H9 (cell line): ENCODE measurements around the gene MROH2B. TPM values are rescaled to one million over a fixed set of nuclear protein-coding genes. Genes with fewer than 3 reads are reported as not detected.

Experiments
- DNase-seq: peaks from one replicate; pipeline ENCODE4 v3.0.0-alpha.2; 2017
- H2AFZ ChIP-seq: one replicate; pipeline ENCODE4 v1.6.1; 2013; ENCODE audit warnings: mild to moderate bottlenecking, low read length, control low read depth, moderate library complexity
- H2AK5ac ChIP-seq: 2 replicates; pipeline ENCODE4 v1.6.1; 2013; ENCODE audit warnings: low read length, control low read depth, mixed read lengths; ENCODE audit not compliant: insufficient read length
- H2BK120ac ChIP-seq: one replicate; pipeline ENCODE4 v1.6.1; 2013; ENCODE audit warnings: low read depth, mild to moderate bottlenecking, low read length, control low read depth, inconsistent platforms; ENCODE audit not compliant: poor library complexity, severe bottlenecking
- H2BK12ac ChIP-seq: 2 replicates; pipeline ENCODE4 v1.6.1; 2013; ENCODE audit warnings: low read length, control low read depth, mixed read lengths, low read depth; ENCODE audit not compliant: insufficient read length
- H2BK15ac ChIP-seq: 2 replicates; pipeline ENCODE4 v1.6.1; 2013; ENCODE audit warnings: low read depth, low read length, control low read depth
- H2BK20ac ChIP-seq: one replicate; pipeline ENCODE4 v1.6.1; 2013; ENCODE audit warnings: low read depth, mild to moderate bottlenecking, low read length, control low read depth, inconsistent platforms; ENCODE audit not compliant: poor library complexity, severe bottlenecking
- H2BK5ac ChIP-seq: 2 replicates; pipeline ENCODE4 v1.6.1; 2013; ENCODE audit warnings: low read length, control low read depth, mixed read lengths; ENCODE audit not compliant: insufficient read length
- H3K14ac ChIP-seq: 2 replicates; pipeline ENCODE4 v1.6.1; 2013; ENCODE audit warnings: low read length, control low read depth; ENCODE audit not compliant: insufficient read depth
- H3K18ac ChIP-seq: 2 replicates; pipeline ENCODE4 v1.6.1; 2013; ENCODE audit warnings: low read depth, mild to moderate bottlenecking, mixed read lengths, low read length, control low read depth; ENCODE audit not compliant: insufficient read length
- H3K23ac ChIP-seq: 2 replicates; pipeline ENCODE4 v1.6.1; 2013; ENCODE audit warnings: low read length, control low read depth, mixed read lengths, low read depth; ENCODE audit not compliant: insufficient read length
- H3K23me2 ChIP-seq: 2 replicates; pipeline ENCODE4 v1.6.1; 2013; ENCODE audit warnings: low read depth, mild to moderate bottlenecking, mixed read lengths, low read length, control low read depth; ENCODE audit not compliant: insufficient read length, poor library complexity, severe bottlenecking
- H3K27ac ChIP-seq: 2 replicates; pipeline ENCODE4 v1.5.1; 2013; ENCODE audit warnings: low read length, control low read depth, mixed read lengths, low read depth; ENCODE audit not compliant: insufficient read length
- H3K27me3 ChIP-seq: 2 replicates; pipeline ENCODE4 v1.6.1; 2013; ENCODE audit warnings: low read length, control low read depth, inconsistent platforms; ENCODE audit not compliant: insufficient read depth
- H3K4ac ChIP-seq: 2 replicates; pipeline ENCODE4 v1.6.1; 2013; ENCODE audit warnings: low read depth, mild to moderate bottlenecking, control low read depth, inconsistent platforms, low read length, moderate library complexity
- H3K4me1 ChIP-seq: 2 replicates; pipeline ENCODE4 v1.6.1; 2013; ENCODE audit warnings: low read length, control low read depth, inconsistent platforms; ENCODE audit not compliant: insufficient read depth
- H3K4me2 ChIP-seq: 2 replicates; pipeline ENCODE4 v1.6.1; 2013; ENCODE audit warnings: low read length, control low read depth, mixed read lengths; ENCODE audit not compliant: insufficient read length, insufficient read depth
- H3K56ac ChIP-seq: 2 replicates; pipeline ENCODE4 v1.6.1; 2013; ENCODE audit warnings: low read depth, mild to moderate bottlenecking, mixed read lengths, low read length, control low read depth; ENCODE audit not compliant: insufficient read length
- H3K79me1 ChIP-seq: 2 replicates; pipeline ENCODE4 v1.6.1; 2013; ENCODE audit warnings: low read depth, mild to moderate bottlenecking, moderate library complexity, low read length, control low read depth, inconsistent platforms; ENCODE audit not compliant: insufficient read depth, poor library complexity, severe bottlenecking
- H3K79me2 ChIP-seq: 2 replicates; pipeline ENCODE4 v1.6.1; 2013; ENCODE audit warnings: low read length, control low read depth, inconsistent platforms; ENCODE audit not compliant: insufficient read depth
- H3K9ac ChIP-seq: 2 replicates; pipeline ENCODE4 v1.6.1; 2013; ENCODE audit warnings: low read length, control low read depth, mixed read lengths; ENCODE audit not compliant: insufficient read length; ENCODE audit errors: extremely low read depth
- H3K9me3 ChIP-seq: one replicate; pipeline ENCODE4 v1.6.1; 2013; ENCODE audit warnings: low read depth, low read length, inconsistent platforms; ENCODE audit not compliant: control insufficient read depth
- H3T11ph ChIP-seq: one replicate; pipeline ENCODE4 v1.6.1; 2013; ENCODE audit warnings: mild to moderate bottlenecking, low read length, control low read depth, inconsistent platforms
- H4K20me1 ChIP-seq: one replicate; pipeline ENCODE4 v1.6.1; 2013; ENCODE audit not compliant: control insufficient read depth, insufficient read length, insufficient read depth
- H4K5ac ChIP-seq: 2 replicates; pipeline ENCODE4 v1.6.1; 2013; ENCODE audit warnings: low read depth, mild to moderate bottlenecking, mixed read lengths, low read length, control low read depth; ENCODE audit not compliant: insufficient read length
- H4K8ac ChIP-seq: replicated peaks from 2 replicates; pipeline ENCODE4 v1.6.1; 2013; ENCODE audit warnings: low read length, control low read depth, mixed read lengths, low read depth; ENCODE audit not compliant: insufficient read length
- H4K91ac ChIP-seq: 2 replicates; pipeline ENCODE4 v1.6.1; 2013; ENCODE audit warnings: low read depth, mild to moderate bottlenecking, moderate library complexity, mixed read lengths, low read length, control low read depth; ENCODE audit not compliant: insufficient read length
- H3K27ac Mint-ChIP-seq, 3 experiments: 2 replicates in 2 of 3; 3 replicates in 1 of 3; pipeline ENCODE4 v1.8.0; 2020 to 2021; ENCODE audit warnings: mixed read lengths in 3 of 3, mild to moderate bottlenecking in 1 of 3, moderate library complexity in 1 of 3
- H3K27me3 Mint-ChIP-seq: 2 replicates; pipeline ENCODE4 v1.8.0; 2021; ENCODE audit warnings: low read depth, mild to moderate bottlenecking, moderate library complexity, mixed read lengths
- H3K36me3 Mint-ChIP-seq, 3 experiments: 2 replicates in 2 of 3; 3 replicates in 1 of 3; pipeline ENCODE4 v1.8.0; 2020 to 2021; ENCODE audit warnings: low read depth in 3 of 3, mixed read lengths in 3 of 3; ENCODE audit not compliant: insufficient read depth in 1 of 3
- H3K4me1 Mint-ChIP-seq, 2 experiments: 2 replicates each; pipeline ENCODE4 v1.8.0; 2020; ENCODE audit warnings: mixed read lengths in 2 of 2
- H3K4me3 Mint-ChIP-seq, 2 experiments: 2 replicates in 1 of 2; 3 replicates in 1 of 2; pipeline ENCODE4 v1.8.0; 2020 to 2021; ENCODE audit warnings: mild to moderate bottlenecking in 2 of 2, mixed read lengths in 2 of 2, moderate library complexity in 1 of 2
- H3K9me3 Mint-ChIP-seq, 2 experiments: 2 replicates in 1 of 2; 3 replicates in 1 of 2; pipeline ENCODE4 v1.8.0; 2020; ENCODE audit warnings: mild to moderate bottlenecking in 2 of 2, mixed read lengths in 2 of 2, moderate library complexity in 1 of 2
- CTCF ChIP-seq: fragments of 200-600 bp; sonication (generic); conservative IDR thresholded peaks from 3 replicates; pipeline ENCODE4 v1.8.0; 2021; ENCODE audit warnings: antibody characterized with exemption, mild to moderate bottlenecking
- WGBS: extraction: QIAGEN DNeasy Blood & Tissue Kit; methylation state at CpG from one replicate; pipeline ENCODE4 v1.1.7; 2013; ENCODE audit warnings: missing lambda C conversion rate, low lambda C conversion rate, mixed read lengths; ENCODE audit not compliant: insufficient read length; ENCODE audit errors: extremely low coverage; 5-methylcytosine and 5-hydroxymethylcytosine counted together
- total RNA-seq: library from RNA; stranded (reverse); gene quantifications from 2 replicates; pipeline ENCODE4 v1.2.1, GENCODE V29; 2021

MROH2B gene
- total RNA-seq, 1 experiment from 2014 or later: not detected

GRCh38 chr5:41097642-41098041, 26.5 kb upstream of the MROH2B start:
- Mint-ChIP-seq H3K4me1 (no peaks in the 10 kb centered on the region), H3K27ac (no peak overlapping the region), H3K9me3 (peaks cover 2% of the 10 kb centered on the region in 2 experiments; a peak in 1 of 5 replicates), H3K27me3 (no peaks in the 10 kb centered on the region), H3K4me3 (no peak overlapping the region), H3K36me3 (no peaks in the 10 kb centered on the region; a peak in 1 of 7 replicates)
- no peak overlapping the region for H4K8ac ChIP-seq
- no peak overlapping the region for H3K14ac ChIP-seq
- no peak overlapping the region for H2AFZ ChIP-seq
- TF ChIP-seq CTCF: no peak
- no peak overlapping the region for H3T11ph ChIP-seq
- no peak overlapping the region for H3K56ac ChIP-seq
- H2BK5ac ChIP-seq: no peak overlapping the region
- H2AK5ac ChIP-seq: no peak overlapping the region
- WGBS: no CpG with 5 or more reads among the region's 2 CpGs
- H2BK12ac ChIP-seq: no peak overlapping the region
- no peaks in the 10 kb centered on the region for H3K23me2 ChIP-seq
- no peak overlapping the region for H2BK20ac ChIP-seq
- H3K4me1 ChIP-seq: peaks cover 2% of the 10 kb centered on the region; the same call in 1 of the 2 replicates
- H3K18ac ChIP-seq: no peak overlapping the region
- H3K9ac ChIP-seq: no peak overlapping the region
- no peak for DNase-seq
- no peak overlapping the region for H3K23ac ChIP-seq
- no peak overlapping the region for H2BK15ac ChIP-seq
- H4K20me1 ChIP-seq: no peaks in the 10 kb centered on the region
- no peaks in the 10 kb centered on the region for H3K27me3 ChIP-seq
- H4K91ac ChIP-seq: no peak overlapping the region
- H3K79me1 ChIP-seq: no peaks in the 10 kb centered on the region
- H3K27ac ChIP-seq: no peak overlapping the region
- no peak overlapping the region for H3K4ac ChIP-seq
- no peak overlapping the region for H2BK120ac ChIP-seq
- no peak overlapping the region for H4K5ac ChIP-seq
- H3K4me2 ChIP-seq: no peak overlapping the region
- H3K79me2 ChIP-seq: no peaks in the 10 kb centered on the region
- no peaks in the 10 kb centered on the region for H3K9me3 ChIP-seq
